HG02610 (cell line): ENCODE results near the gene SLAMF7.
"Not testable (repeated sequence)": the region's sequence is repeated elsewhere in the genome, so short reads cannot be mapped to it uniquely, and the experiment has no call there.

Experiments used
- ATAC-seq: cut with Tn5 transposase; IDR thresholded peaks from one replicate; pipeline ENCODE4 v1.9.1; 2021; ENCODE audit warnings: mild to moderate bottlenecking, moderate library complexity; ENCODE audit not compliant: unreplicated experiment

SLAMF7 gene

GRCh38 chr1:160720356-160721085 is 18.5 kb upstream of the SLAMF7 start:
- no peak for ATAC-seq

GRCh38 chr1:160721473-160721872 is 17.6 kb upstream of the SLAMF7 start:
- no peak for ATAC-seq

GRCh38 chr1:160722726-160723125 is 16.3 kb upstream of the SLAMF7 start:
- no peak for ATAC-seq

- no peak for ATAC-seq
These were observed 15.7 kb upstream of the SLAMF7 start for GRCh38 chr1:160723332-160723731.

- ATAC-seq, result no peak
These were observed 14.4 kb upstream of the SLAMF7 start for GRCh38 chr1:160724465-160725242.

- ATAC-seq, result peak; percentile 46
These were observed 12.9 kb upstream of the SLAMF7 start for GRCh38 chr1:160726114-160726497.

GRCh38 chr1:160726498-160727315 is 12.3 kb upstream of the SLAMF7 start:
- ATAC-seq, result peak; percentile 47

- ATAC-seq, result no peak
These were observed 11.8 kb upstream of the SLAMF7 start for GRCh38 chr1:160727316-160727640.

- not testable (repeated sequence) for ATAC-seq
These were observed 7.5 kb upstream of the SLAMF7 start for GRCh38 chr1:160731564-160731963.

- peak; percentile 63 for ATAC-seq
These were observed 7.1 kb upstream of the SLAMF7 start for GRCh38 chr1:160731990-160732389.

GRCh38 chr1:160733898-160734297 is 5.1 kb upstream of the SLAMF7 start:
- ATAC-seq, result no peak

GRCh38 chr1:160734301-160734700 is 4.7 kb upstream of the SLAMF7 start:
- ATAC-seq, result no peak

GRCh38 chr1:160738271-160738670 is 776 bp upstream of the SLAMF7 start:
- ATAC-seq, result no peak

GRCh38 chr1:160740133-160740688 is 1.2 kb downstream of the SLAMF7 start:
- no peak for ATAC-seq

- ATAC-seq, result no peak
These were observed 2.0 kb downstream of the SLAMF7 start for GRCh38 chr1:160741092-160741501.

- no peak for ATAC-seq
These were observed 2.7 kb downstream of the SLAMF7 start for GRCh38 chr1:160741612-160742348.

- no peak for ATAC-seq
These were observed 3.5 kb downstream of the SLAMF7 start for GRCh38 chr1:160742428-160743127.

- ATAC-seq, result no peak
These were observed 4.2 kb downstream of the SLAMF7 start for GRCh38 chr1:160743266-160743665.

GRCh38 chr1:160744199-160744851 is 5.3 kb downstream of the SLAMF7 start:
- ATAC-seq, result no peak
